Nephron progenitor cell (in vitro differentiated cells): ENCODE data around the gene TCOF1.
A peak's percentile ranks its signal among the peaks of the same experiment; 100 is the strongest.

ENCODE experiments used
- DNase-seq: peaks from one replicate; pipeline ENCODE4 v3.0.0; 2021
- H3K27ac Mint-ChIP-seq: 2 replicates; pipeline ENCODE4 v1.8.0; 2021; ENCODE audit warnings: mild to moderate bottlenecking, moderate library complexity, mixed read lengths
- H3K27me3 Mint-ChIP-seq: 2 replicates; pipeline ENCODE4 v1.8.0; 2021; ENCODE audit warnings: mild to moderate bottlenecking, low read depth, mixed read lengths; ENCODE audit not compliant: poor library complexity
- H3K36me3 Mint-ChIP-seq: 2 replicates; pipeline ENCODE4 v1.8.0; 2021; ENCODE audit warnings: low read depth, mixed read lengths
- H3K4me1 Mint-ChIP-seq: 2 replicates; pipeline ENCODE4 v1.8.0; 2021; ENCODE audit warnings: mixed read lengths
- H3K4me3 Mint-ChIP-seq: 2 replicates; pipeline ENCODE4 v1.8.0; 2021; ENCODE audit warnings: mild to moderate bottlenecking, moderate library complexity, mixed read lengths
- H3K9me3 Mint-ChIP-seq: 2 replicates; pipeline ENCODE4 v1.8.0; 2021; ENCODE audit warnings: mild to moderate bottlenecking, moderate library complexity, mixed read lengths
- CTCF ChIP-seq: fragments of 200-600 bp; sonication (generic); IDR thresholded peaks from 2 replicates; pipeline ENCODE4 v1.5.0; 2021; ENCODE audit warnings: antibody characterized with exemption

TCOF1 gene

GRCh38 chr5:150326707-150327106 lies 30.8 kb upstream of the TCOF1 start:
- Mint-ChIP-seq H3K27me3 (peaks cover 4% of the 10 kb centered on the region), H3K36me3 (no peaks in the 10 kb centered on the region), H3K9me3 (peaks cover under 1% of the 10 kb centered on the region), H3K4me3 (no peak overlapping the region), H3K27ac (no peak overlapping the region), H3K4me1 (peaks cover 59% of the 10 kb centered on the region)
- no peak for TF ChIP-seq CTCF
- no peak for DNase-seq

- H3K9me3 Mint-ChIP-seq = no peaks in the 10 kb centered on the region
- H3K27ac Mint-ChIP-seq = no peak overlapping the region
- no peak for TF ChIP-seq CTCF
- peaks cover 59% of the 10 kb centered on the region for H3K4me1 Mint-ChIP-seq
- no peaks in the 10 kb centered on the region for H3K36me3 Mint-ChIP-seq
- peaks cover 4% of the 10 kb centered on the region for H3K27me3 Mint-ChIP-seq
- no peak for DNase-seq
- no peak overlapping the region for H3K4me3 Mint-ChIP-seq
Measured at GRCh38 chr5:150327139-150327538, 30.4 kb upstream of the TCOF1 start.

GRCh38 chr5:150328515-150328914 lies 29.0 kb upstream of the TCOF1 start:
- H3K36me3 Mint-ChIP-seq = no peaks in the 10 kb centered on the region
- no peak for TF ChIP-seq CTCF
- no peak overlapping the region for H3K4me3 Mint-ChIP-seq
- no peak for DNase-seq
- H3K27ac Mint-ChIP-seq = no peak overlapping the region
- H3K27me3 Mint-ChIP-seq = peaks cover 4% of the 10 kb centered on the region
- peaks cover 59% of the 10 kb centered on the region for H3K4me1 Mint-ChIP-seq
- no peaks in the 10 kb centered on the region for H3K9me3 Mint-ChIP-seq

- TF ChIP-seq CTCF = no peak
- H3K4me1 Mint-ChIP-seq = peaks cover 59% of the 10 kb centered on the region
- no peak overlapping the region for H3K27ac Mint-ChIP-seq
- H3K4me3 Mint-ChIP-seq = no peak overlapping the region
- H3K36me3 Mint-ChIP-seq = no peaks in the 10 kb centered on the region
- no peaks in the 10 kb centered on the region for H3K27me3 Mint-ChIP-seq
- no peaks in the 10 kb centered on the region for H3K9me3 Mint-ChIP-seq
- no peak for DNase-seq
Measured at GRCh38 chr5:150329038-150329437, 28.5 kb upstream of the TCOF1 start.

- Mint-ChIP-seq H3K36me3 (no peaks in the 10 kb centered on the region), H3K4me1 (peaks cover 57% of the 10 kb centered on the region), H3K9me3 (no peaks in the 10 kb centered on the region), H3K27ac (peak overlapping the region; percentile 2), H3K27me3 (no peaks in the 10 kb centered on the region), H3K4me3 (no peak overlapping the region)
- DNase-seq = peak; percentile 23
- TF ChIP-seq CTCF = no peak
Measured at GRCh38 chr5:150329881-150330876, 27.3 kb upstream of the TCOF1 start.

- Mint-ChIP-seq H3K27ac (no peak overlapping the region), H3K4me1 (peaks cover 34% of the 10 kb centered on the region), H3K27me3 (no peaks in the 10 kb centered on the region), H3K9me3 (no peaks in the 10 kb centered on the region), H3K36me3 (no peaks in the 10 kb centered on the region), H3K4me3 (no peak overlapping the region)
- TF ChIP-seq CTCF = no peak
- DNase-seq = no peak
Measured at GRCh38 chr5:150333400-150333799, 24.1 kb upstream of the TCOF1 start.
